HEK293 (cell line): Measurements from ENCODE around the gene CYP2U1.

Source experiments
- CTCF ChIA-PET: fragments of 350-600 bp; formaldehyde crosslinking; extraction: SDS; loops from one replicate; lab custom pipeline; 2021; ENCODE audit warnings: antibody characterized with exemption; lab: Yijun Ruan, JAX
- POLR2A ChIA-PET: fragments of 300-600 bp; formaldehyde crosslinking; extraction: SDS; loops from one replicate; lab custom pipeline; 2020; ENCODE audit warnings: antibody characterized with exemption, inconsistent platforms; lab: Yijun Ruan, JAX
- H3K27ac ChIP-seq: fragments of 200-500 bp; sonication (Bioruptor generic); 2 replicates; pipeline ENCODE4 v1.5.1; 2014; ENCODE audit warnings: low read depth, low read length, control low read depth, inconsistent platforms; ENCODE audit errors: extremely low read depth
- H3K36me3 ChIP-seq, 2 experiments: fragments of 200-500 bp in 1 of 2; sonication (Bioruptor generic) in 1 of 2; 1 replicate in 1 of 2; 2 replicates in 1 of 2; pipeline ENCODE4 v1.5.1; 2014 to 2017; ENCODE audit warnings: inconsistent platforms in 2 of 2, low read length in 2 of 2; ENCODE audit not compliant: control insufficient read depth in 2 of 2, insufficient read depth in 1 of 2
- H3K4me1 ChIP-seq: fragments of 200-500 bp; sonication (Bioruptor generic); 2 replicates; pipeline ENCODE4 v1.5.1; 2014; ENCODE audit warnings: mild to moderate bottlenecking, low read length, inconsistent platforms; ENCODE audit not compliant: control insufficient read depth, insufficient read depth
- H3K4me3 ChIP-seq: 2 replicates; pipeline ENCODE4 v1.5.1; 2011; ENCODE audit warnings: low read depth, mild to moderate bottlenecking, control low read depth, low read length, moderate library complexity
- H3K9me3 ChIP-seq: fragments of 200-500 bp; sonication (Bioruptor generic); 2 replicates; pipeline ENCODE4 v1.5.1; 2014; ENCODE audit warnings: low read depth, low read length, inconsistent platforms; ENCODE audit not compliant: control insufficient read depth, insufficient read depth
- EGR2 ChIP-seq: fragments of 450-650 bp; formaldehyde crosslinking; IDR thresholded peaks from 2 replicates; pipeline ENCODE4 v1.5.1; 2016; ENCODE audit warnings: low read depth, missing biosample characterization, missing genetic modification characterization
- GLIS1 ChIP-seq: fragments of 450-650 bp; formaldehyde crosslinking; IDR thresholded peaks from 2 replicates; pipeline ENCODE4 v1.5.1; 2016; ENCODE audit warnings: missing biosample characterization, missing genetic modification characterization
- GLIS2 ChIP-seq: fragments of 450-650 bp; formaldehyde crosslinking; IDR thresholded peaks from 2 replicates; pipeline ENCODE4 v1.5.1; 2016; ENCODE audit warnings: missing biosample characterization, missing genetic modification characterization
- HOXD13 ChIP-seq: sonication (generic); formaldehyde crosslinking; IDR thresholded peaks from 2 replicates; pipeline ENCODE4 v1.8.0; 2022; ENCODE audit warnings: missing genetic modification reagents, borderline replicate concordance
- PATZ1 ChIP-seq: fragments of 450-650 bp; formaldehyde crosslinking; IDR thresholded peaks from 2 replicates; pipeline ENCODE4 v1.5.1; 2016; ENCODE audit warnings: missing biosample characterization, missing genetic modification characterization
- PBX3 ChIP-seq: sonication (generic); formaldehyde crosslinking; IDR thresholded peaks from 2 replicates; pipeline ENCODE4 v1.8.1; 2022; ENCODE audit warnings: mild to moderate bottlenecking, moderate library complexity, missing genetic modification reagents
- SP2 ChIP-seq: fragments of 450-650 bp; formaldehyde crosslinking; IDR thresholded peaks from 2 replicates; pipeline ENCODE4 v1.5.1; 2016; ENCODE audit warnings: missing biosample characterization, missing genetic modification characterization
- SP3 ChIP-seq: fragments of 450-650 bp; formaldehyde crosslinking; IDR thresholded peaks from 2 replicates; pipeline ENCODE4 v1.5.1; 2016; ENCODE audit warnings: missing biosample characterization, missing genetic modification characterization
- YY2 ChIP-seq: fragments of 450-650 bp; formaldehyde crosslinking; IDR thresholded peaks from 2 replicates; pipeline ENCODE4 v1.5.1; 2016; ENCODE audit warnings: missing biosample characterization, missing genetic modification characterization
- ZBTB26 ChIP-seq: fragments of 450-650 bp; formaldehyde crosslinking; optimal IDR thresholded peaks from 2 replicates; pipeline ENCODE3; 2016; ENCODE audit warnings: missing biosample characterization, mild to moderate bottlenecking, missing genetic modification characterization
- ZBTB48 ChIP-seq: fragments of 450-650 bp; formaldehyde crosslinking; IDR thresholded peaks from 2 replicates; pipeline ENCODE4 v1.5.1; 2016; ENCODE audit warnings: missing biosample characterization, missing genetic modification characterization
- ZBTB8A ChIP-seq: fragments of 450-650 bp; formaldehyde crosslinking; IDR thresholded peaks from 2 replicates; pipeline ENCODE4 v1.5.1; 2016; ENCODE audit warnings: missing biosample characterization, missing genetic modification characterization
- ZFHX2 ChIP-seq: fragments of 450-650 bp; formaldehyde crosslinking; conservative IDR thresholded peaks from 2 replicates; pipeline ENCODE4 v1.5.1; 2016; ENCODE audit warnings: missing biosample characterization, missing genetic modification characterization
- ZNF169 ChIP-seq: fragments of 450-650 bp; formaldehyde crosslinking; IDR thresholded peaks from 2 replicates; pipeline ENCODE4 v1.5.1; 2016; ENCODE audit warnings: missing biosample characterization, missing genetic modification characterization
- ZNF341 ChIP-seq: fragments of 450-650 bp; formaldehyde crosslinking; IDR thresholded peaks from 2 replicates; pipeline ENCODE4; 2016; ENCODE audit warnings: low read depth, missing biosample characterization, missing genetic modification characterization
- ZNF354C ChIP-seq: fragments of 450-650 bp; formaldehyde crosslinking; IDR thresholded peaks from 2 replicates; pipeline ENCODE4 v1.5.1; 2016; ENCODE audit warnings: missing biosample characterization, missing genetic modification characterization, low read depth, borderline replicate concordance
- ZNF366 ChIP-seq: fragments of 450-650 bp; formaldehyde crosslinking; conservative IDR thresholded peaks from 2 replicates; pipeline ENCODE4 v1.5.1; 2016; ENCODE audit warnings: missing biosample characterization, missing genetic modification characterization
- ZNF501 ChIP-seq: fragments of 450-650 bp; formaldehyde crosslinking; IDR thresholded peaks from 2 replicates; pipeline ENCODE4 v1.5.1; 2016; ENCODE audit warnings: missing biosample characterization, missing genetic modification characterization
- ZNF514 ChIP-seq: fragments of 450-650 bp; formaldehyde crosslinking; IDR thresholded peaks from 2 replicates; pipeline ENCODE4 v1.5.1; 2016; ENCODE audit warnings: missing biosample characterization, missing genetic modification characterization
- ZNF571 ChIP-seq: fragments of 450-650 bp; formaldehyde crosslinking; IDR thresholded peaks from 2 replicates; pipeline ENCODE4 v1.5.0; 2017; ENCODE audit warnings: missing biosample characterization, missing genetic modification characterization
- ZNF600 ChIP-seq: fragments of 450-650 bp; formaldehyde crosslinking; IDR thresholded peaks from 2 replicates; pipeline ENCODE4 v1.5.1; 2016; ENCODE audit warnings: missing biosample characterization, missing genetic modification characterization
- ZNF645 ChIP-seq: fragments of 450-650 bp; formaldehyde crosslinking; IDR thresholded peaks from 2 replicates; pipeline ENCODE4; 2016; ENCODE audit warnings: missing biosample characterization, missing genetic modification characterization
- ZNF660 ChIP-seq: fragments of 450-650 bp; IDR thresholded peaks from 2 replicates; pipeline ENCODE4 v1.5.1; 2018; ENCODE audit warnings: missing biosample characterization, mild to moderate bottlenecking, missing genetic modification characterization
- ZNF785 ChIP-seq: fragments of 450-650 bp; formaldehyde crosslinking; IDR thresholded peaks from 2 replicates; pipeline ENCODE4 v1.5.1; 2016; ENCODE audit warnings: missing biosample characterization, missing genetic modification characterization
- TF ChIP-seq, protein P1 (sequence below): fragments of 450-650 bp; formaldehyde crosslinking; IDR thresholded peaks from 2 replicates; pipeline ENCODE4 v1.5.1; 2016; ENCODE audit warnings: missing biosample characterization, missing genetic modification characterization
- TF ChIP-seq, protein P2 (sequence below): fragments of 450-650 bp; formaldehyde crosslinking; IDR thresholded peaks from 2 replicates; pipeline ENCODE4 v1.5.0; 2017; ENCODE audit warnings: missing biosample characterization, missing genetic modification characterization, borderline replicate concordance

CYP2U1 gene

DNA sequence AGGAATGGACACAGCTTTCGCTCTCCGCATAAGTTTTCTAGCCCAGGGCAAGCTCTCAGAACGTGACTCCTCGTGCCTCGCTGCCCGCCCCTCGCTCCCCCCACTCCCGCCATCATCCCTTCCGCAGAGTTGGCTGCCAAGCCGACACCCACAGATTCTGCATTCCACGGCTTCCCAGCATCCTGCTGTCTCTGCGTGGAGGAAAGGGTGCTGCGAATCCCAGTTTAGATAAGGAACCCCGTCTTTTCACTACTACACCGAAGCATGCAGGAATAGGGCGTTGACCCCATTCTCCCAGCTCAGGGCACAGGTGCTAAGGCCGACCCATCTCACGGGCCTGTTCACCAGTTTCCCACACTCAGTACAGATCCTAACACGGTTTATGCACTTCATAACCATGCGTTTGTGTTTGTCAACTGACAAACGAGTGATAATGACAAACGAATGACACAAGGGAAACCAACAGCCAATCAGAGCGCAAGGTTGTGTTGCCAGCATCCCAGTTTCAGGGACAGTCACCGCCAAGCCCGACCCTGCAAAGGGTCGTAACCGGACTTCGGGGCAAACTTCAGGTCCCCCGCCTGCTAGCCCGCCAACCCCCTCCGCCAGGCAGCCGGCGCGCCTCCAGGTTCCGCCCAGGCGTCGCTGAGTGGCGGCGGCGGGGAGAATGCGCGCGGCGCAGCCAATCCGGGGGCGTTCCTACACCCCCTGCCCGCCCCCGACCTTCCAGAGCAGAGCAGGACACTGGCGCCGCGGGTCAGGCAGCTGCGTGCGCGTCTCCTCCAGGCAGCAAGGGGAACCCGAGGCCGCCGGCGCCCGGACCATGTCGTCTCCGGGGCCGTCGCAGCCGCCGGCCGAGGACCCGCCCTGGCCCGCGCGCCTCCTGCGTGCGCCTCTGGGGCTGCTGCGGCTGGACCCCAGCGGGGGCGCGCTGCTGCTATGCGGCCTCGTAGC, at the start of gene CYP2U1:
CYP2U1 (plus strand) TSS at position 729 of the 954 bp plus-strand sequence; CDS start at position 824, 95 bp downstream.
- Histone ChIP-seq H3K4me3 (peak within 1 kb of the TSS; percentile 53), H3K27ac (peak within 1 kb of the TSS; percentile 64; the same call in 1 of the 2 replicates), H3K36me3 (peaks cover 0 to 13% of the 10 kb centered on the region in 2 experiments; a peak in 1 of 3 replicates), H3K9me3 (no peaks in the 10 kb centered on the region), H3K4me1 (no peaks in the 10 kb centered on the region)
- POLR2A ChIA-PET = no interaction called here
- CTCF ChIA-PET = interaction anchor here (1.2 kb wide), 1 partner anchor 8 kb away, joined by 3 read pairs; no protein-coding TSS in a partner anchor
- TF ChIP-seq, protein P1, sequence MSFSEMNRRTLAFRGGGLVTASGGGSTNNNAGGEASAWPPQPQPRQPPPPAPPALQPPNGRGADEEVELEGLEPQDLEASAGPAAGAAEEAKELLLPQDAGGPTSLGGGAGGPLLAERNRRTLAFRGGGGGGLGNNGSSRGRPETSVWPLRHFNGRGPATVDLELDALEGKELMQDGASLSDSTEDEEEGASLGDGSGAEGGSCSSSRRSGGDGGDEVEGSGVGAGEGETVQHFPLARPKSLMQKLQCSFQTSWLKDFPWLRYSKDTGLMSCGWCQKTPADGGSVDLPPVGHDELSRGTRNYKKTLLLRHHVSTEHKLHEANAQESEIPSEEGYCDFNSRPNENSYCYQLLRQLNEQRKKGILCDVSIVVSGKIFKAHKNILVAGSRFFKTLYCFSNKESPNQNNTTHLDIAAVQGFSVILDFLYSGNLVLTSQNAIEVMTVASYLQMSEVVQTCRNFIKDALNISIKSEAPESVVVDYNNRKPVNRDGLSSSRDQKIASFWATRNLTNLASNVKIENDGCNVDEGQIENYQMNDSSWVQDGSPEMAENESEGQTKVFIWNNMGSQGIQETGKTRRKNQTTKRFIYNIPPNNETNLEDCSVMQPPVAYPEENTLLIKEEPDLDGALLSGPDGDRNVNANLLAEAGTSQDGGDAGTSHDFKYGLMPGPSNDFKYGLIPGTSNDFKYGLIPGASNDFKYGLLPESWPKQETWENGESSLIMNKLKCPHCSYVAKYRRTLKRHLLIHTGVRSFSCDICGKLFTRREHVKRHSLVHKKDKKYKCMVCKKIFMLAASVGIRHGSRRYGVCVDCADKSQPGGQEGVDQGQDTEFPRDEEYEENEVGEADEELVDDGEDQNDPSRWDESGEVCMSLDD (tag by site-specific recombination) = 0 out of 2 replicates have a peak, but pooled peaks have one; percentile 32
- TF ChIP-seq SP2 (tag by site-specific recombination) (peak; percentile 90), ZBTB26 (tag by site-specific recombination) (peak; percentile 79), ZNF600 (peak; percentile 72), ZNF366 (tag by site-specific recombination) (peak; percentile 36; the same call in 1 of the 2 replicates), ZNF501 (tag by site-specific recombination) (no peak), ZNF785 (no peak), ZNF169 (no peak), EGR2 (tag by site-specific recombination) (peak; percentile 77), PATZ1 (tag by site-specific recombination) (peak; percentile 72), ZBTB8A (tag by site-specific recombination) (0 out of 2 replicates have a peak, but pooled peaks have one; percentile 48), YY2 (tag by site-specific recombination) (no peak), GLIS2 (peak; percentile 54), ZFHX2 (tag by site-specific recombination) (peak; percentile 84), PBX3 (CRISPR knock-in tag) (0 out of 2 replicates have a peak, but pooled peaks have one; percentile 29), SP3 (tag by site-specific recombination) (peak; percentile 50), ZNF514 (no peak), ZNF341 (tag by site-specific recombination) (peak; percentile 22; the same call in 1 of the 2 replicates), ZNF571 (tag by site-specific recombination) (no peak), HOXD13 (CRISPR knock-in tag) (no peak), ZBTB48 (tag by site-specific recombination) (peak; percentile 33; the same call in 1 of the 2 replicates), ZNF645 (tag by site-specific recombination) (no peak), GLIS1 (0 out of 2 replicates have a peak, but pooled peaks have one; percentile 14), ZNF660 (tag by site-specific recombination) (0 out of 2 replicates have a peak, but pooled peaks have one; percentile 19), ZNF354C (tag by site-specific recombination) (no peak)
- TF ChIP-seq, protein P2, sequence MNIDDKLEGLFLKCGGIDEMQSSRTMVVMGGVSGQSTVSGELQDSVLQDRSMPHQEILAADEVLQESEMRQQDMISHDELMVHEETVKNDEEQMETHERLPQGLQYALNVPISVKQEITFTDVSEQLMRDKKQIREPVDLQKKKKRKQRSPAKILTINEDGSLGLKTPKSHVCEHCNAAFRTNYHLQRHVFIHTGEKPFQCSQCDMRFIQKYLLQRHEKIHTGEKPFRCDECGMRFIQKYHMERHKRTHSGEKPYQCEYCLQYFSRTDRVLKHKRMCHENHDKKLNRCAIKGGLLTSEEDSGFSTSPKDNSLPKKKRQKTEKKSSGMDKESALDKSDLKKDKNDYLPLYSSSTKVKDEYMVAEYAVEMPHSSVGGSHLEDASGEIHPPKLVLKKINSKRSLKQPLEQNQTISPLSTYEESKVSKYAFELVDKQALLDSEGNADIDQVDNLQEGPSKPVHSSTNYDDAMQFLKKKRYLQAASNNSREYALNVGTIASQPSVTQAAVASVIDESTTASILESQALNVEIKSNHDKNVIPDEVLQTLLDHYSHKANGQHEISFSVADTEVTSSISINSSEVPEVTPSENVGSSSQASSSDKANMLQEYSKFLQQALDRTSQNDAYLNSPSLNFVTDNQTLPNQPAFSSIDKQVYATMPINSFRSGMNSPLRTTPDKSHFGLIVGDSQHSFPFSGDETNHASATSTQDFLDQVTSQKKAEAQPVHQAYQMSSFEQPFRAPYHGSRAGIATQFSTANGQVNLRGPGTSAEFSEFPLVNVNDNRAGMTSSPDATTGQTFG = no peak
